OCI-LY7 (cell line): Measurements from ENCODE around the gene R3HCC1L.

Source experiments
- EZH2phosphoT487 ChIP-seq: fragments of 200-600 bp; sonication (generic); IDR thresholded peaks from 2 replicates; pipeline ENCODE4 v1.6.1; 2018; ENCODE audit warnings: low read depth, borderline replicate concordance, mild to moderate bottlenecking, mixed run types, antibody characterized with exemption, low read length, moderate library complexity, mixed read lengths
- TF ChIP-seq, protein P1 (sequence below): fragments of 200-600 bp; sonication (generic); conservative IDR thresholded peaks from 2 replicates; pipeline ENCODE4 v1.5.1; 2014; ENCODE audit warnings: mild to moderate bottlenecking, antibody characterized with exemption, low read length, moderate library complexity, mixed read lengths

DNA sequence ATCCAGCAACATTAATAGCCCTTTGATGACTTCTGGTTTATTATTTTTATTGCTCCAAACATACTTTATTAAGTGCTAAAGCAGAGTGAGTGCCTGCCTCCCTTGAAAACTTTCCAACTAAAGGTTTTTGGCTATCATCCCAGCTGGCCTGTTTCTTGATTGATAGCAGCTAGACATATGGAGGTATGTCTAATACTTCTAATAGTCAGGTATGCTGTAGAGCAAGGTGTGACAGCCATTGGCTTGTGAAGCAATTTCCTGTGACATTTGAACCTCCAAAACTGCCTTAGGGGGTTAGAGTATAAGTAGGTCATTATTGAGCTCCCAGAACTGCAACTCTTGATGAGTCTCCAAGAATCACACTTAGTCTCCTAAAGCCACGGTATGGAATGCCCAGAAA lies 77.7 kb downstream of the R3HCC1L start:
- TF ChIP-seq, protein P1, sequence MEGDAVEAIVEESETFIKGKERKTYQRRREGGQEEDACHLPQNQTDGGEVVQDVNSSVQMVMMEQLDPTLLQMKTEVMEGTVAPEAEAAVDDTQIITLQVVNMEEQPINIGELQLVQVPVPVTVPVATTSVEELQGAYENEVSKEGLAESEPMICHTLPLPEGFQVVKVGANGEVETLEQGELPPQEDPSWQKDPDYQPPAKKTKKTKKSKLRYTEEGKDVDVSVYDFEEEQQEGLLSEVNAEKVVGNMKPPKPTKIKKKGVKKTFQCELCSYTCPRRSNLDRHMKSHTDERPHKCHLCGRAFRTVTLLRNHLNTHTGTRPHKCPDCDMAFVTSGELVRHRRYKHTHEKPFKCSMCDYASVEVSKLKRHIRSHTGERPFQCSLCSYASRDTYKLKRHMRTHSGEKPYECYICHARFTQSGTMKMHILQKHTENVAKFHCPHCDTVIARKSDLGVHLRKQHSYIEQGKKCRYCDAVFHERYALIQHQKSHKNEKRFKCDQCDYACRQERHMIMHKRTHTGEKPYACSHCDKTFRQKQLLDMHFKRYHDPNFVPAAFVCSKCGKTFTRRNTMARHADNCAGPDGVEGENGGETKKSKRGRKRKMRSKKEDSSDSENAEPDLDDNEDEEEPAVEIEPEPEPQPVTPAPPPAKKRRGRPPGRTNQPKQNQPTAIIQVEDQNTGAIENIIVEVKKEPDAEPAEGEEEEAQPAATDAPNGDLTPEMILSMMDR: no peak
- no peak for TF ChIP-seq EZH2phosphoT487
